GM12801 (cell line): ENCODE measurements around the gene AUTS2.

Experiments
- TF ChIP-seq, protein P1 (sequence below): IDR thresholded peaks from one replicate; pipeline ENCODE4 v1.5.1; 2011; ENCODE audit warnings: control low read depth; ENCODE audit not compliant: insufficient read length; ENCODE audit errors: extremely low read depth

The AUTS2 gene

GRCh38 chr7:70570029-70570428 is 971.8 kb downstream of the AUTS2 start:
- TF ChIP-seq, protein P1, sequence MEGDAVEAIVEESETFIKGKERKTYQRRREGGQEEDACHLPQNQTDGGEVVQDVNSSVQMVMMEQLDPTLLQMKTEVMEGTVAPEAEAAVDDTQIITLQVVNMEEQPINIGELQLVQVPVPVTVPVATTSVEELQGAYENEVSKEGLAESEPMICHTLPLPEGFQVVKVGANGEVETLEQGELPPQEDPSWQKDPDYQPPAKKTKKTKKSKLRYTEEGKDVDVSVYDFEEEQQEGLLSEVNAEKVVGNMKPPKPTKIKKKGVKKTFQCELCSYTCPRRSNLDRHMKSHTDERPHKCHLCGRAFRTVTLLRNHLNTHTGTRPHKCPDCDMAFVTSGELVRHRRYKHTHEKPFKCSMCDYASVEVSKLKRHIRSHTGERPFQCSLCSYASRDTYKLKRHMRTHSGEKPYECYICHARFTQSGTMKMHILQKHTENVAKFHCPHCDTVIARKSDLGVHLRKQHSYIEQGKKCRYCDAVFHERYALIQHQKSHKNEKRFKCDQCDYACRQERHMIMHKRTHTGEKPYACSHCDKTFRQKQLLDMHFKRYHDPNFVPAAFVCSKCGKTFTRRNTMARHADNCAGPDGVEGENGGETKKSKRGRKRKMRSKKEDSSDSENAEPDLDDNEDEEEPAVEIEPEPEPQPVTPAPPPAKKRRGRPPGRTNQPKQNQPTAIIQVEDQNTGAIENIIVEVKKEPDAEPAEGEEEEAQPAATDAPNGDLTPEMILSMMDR, result no peak

- TF ChIP-seq, protein P1, result no peak
Measured at GRCh38 chr7:70570961-70571360, 972.7 kb downstream of the AUTS2 start.

DNA sequence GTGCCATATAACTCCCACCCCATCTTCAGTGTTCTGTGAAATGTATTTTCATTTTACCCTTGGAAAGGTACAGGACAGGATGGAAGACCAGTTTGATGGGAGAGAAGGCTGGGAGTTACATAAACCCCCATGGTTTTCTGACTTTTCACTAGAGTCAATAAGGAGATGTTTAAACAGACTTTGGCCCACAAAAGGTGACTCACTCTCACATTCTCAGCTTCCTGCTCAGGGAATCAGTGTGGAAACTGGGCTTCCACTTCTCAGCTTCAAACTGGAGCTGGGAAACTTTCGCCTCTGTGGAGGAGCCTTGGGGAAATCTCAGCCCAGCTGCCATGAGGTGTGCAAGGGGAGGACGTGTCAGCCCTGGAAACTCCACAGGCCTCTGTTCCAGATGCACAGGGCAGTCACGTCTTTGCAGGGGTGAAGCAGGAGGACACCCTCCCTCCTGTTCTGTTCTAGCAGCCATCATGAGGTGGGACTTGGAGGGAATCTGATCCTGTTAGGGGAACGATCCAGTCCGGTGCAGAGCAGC is 973.2 kb downstream of the AUTS2 start:
- TF ChIP-seq, protein P1, result no peak

- TF ChIP-seq, protein P1, result no peak
Measured at GRCh38 chr7:70571961-70572360, 973.7 kb downstream of the AUTS2 start.

- TF ChIP-seq, protein P1, result no peak
Measured at GRCh38 chr7:70572571-70572970, 974.3 kb downstream of the AUTS2 start.

GRCh38 chr7:70573071-70573661 is 974.9 kb downstream of the AUTS2 start:
- TF ChIP-seq, protein P1, result no peak

- TF ChIP-seq, protein P1, result no peak
Measured at GRCh38 chr7:70573696-70574095, 975.4 kb downstream of the AUTS2 start.
